Activated CD4-positive, alpha-beta T cell treated with anti-CD3 and anti-CD28 coated beads, Interleukin-2, amount 50 U/mL, for 4 hours (primary cell): ENCODE results near the gene UNC50.

ENCODE experiments used
- DNase-seq, 2 experiments: peaks; one replicate each; pipeline ENCODE4 v3.0.0-alpha.2; 2020

Gene UNC50, protein sequence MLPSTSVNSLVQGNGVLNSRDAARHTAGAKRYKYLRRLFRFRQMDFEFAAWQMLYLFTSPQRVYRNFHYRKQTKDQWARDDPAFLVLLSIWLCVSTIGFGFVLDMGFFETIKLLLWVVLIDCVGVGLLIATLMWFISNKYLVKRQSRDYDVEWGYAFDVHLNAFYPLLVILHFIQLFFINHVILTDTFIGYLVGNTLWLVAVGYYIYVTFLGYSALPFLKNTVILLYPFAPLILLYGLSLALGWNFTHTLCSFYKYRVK

GRCh38 chr2:98608116-98608961 is at the start of gene UNC50, which contains the start of gene COA5:
Gene UNC50 (plus strand): TSS chr2:98608589. CDS start chr2:98609760, 1,171 bp downstream.
Gene COA5 (minus strand): TSS chr2:98608512. CDS start chr2:98608405, 107 bp downstream.
- DNase-seq, result peak; percentile 85 to 86

DNA sequence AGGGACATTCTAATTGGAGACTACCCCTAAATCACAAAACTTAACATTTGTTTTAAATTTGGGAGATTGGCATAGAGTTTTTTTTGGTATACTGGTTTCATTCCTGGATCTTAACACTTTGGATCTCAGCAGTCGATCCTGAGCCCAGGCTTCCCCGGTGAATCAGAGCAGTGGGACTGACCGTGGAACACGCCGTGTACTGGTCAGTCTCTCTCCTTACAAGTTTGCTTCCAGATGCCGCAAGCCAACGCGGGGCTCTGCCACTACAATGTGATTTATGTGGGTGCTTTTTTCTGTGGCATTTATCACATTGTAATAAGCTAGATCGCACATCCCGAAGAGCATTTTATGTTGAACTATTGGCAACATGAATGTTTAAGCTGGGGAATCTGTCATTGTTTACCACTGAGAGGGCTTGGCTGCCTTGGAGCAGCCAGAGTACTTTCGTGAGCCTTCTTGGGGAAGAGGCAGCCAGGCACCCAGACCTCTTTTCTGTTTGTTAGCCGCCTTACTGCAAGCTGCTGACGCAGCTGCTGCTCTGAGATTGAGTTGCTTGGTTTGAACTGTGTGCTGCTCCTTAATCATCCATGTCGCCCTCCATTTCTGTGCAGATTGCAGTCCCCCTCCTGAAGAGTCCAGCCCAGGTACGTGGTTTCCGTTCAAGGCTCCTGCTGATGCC is 49.4 kb upstream of the UNC50 start:
- DNase-seq, result no peak

DNA sequence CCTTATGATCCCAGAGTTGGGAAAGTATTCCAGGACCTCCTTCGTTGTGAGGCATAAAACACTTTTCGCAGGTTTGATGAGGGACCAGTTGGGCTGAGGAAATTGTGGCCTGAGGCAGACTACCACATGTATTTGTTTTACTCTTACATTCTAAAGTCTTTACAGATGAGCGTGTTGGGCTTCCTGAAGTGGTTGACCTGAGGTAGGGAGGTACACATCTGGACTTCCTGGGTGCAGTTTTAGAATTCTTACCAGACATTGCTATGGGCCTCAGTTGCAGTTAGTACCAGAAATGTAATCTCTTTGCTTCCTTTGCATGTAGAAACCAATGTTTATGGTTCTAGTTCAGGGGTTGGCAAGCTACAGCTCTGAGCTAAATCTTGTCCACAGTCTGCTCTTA is 48.8 kb upstream of the UNC50 start:
- no peak for DNase-seq

- DNase-seq, result no peak
These were observed 48.1 kb upstream of the UNC50 start for GRCh38 chr2:98560256-98560771.

- DNase-seq, result no peak
These were observed 47.4 kb upstream of the UNC50 start for GRCh38 chr2:98561018-98561417.

DNA sequence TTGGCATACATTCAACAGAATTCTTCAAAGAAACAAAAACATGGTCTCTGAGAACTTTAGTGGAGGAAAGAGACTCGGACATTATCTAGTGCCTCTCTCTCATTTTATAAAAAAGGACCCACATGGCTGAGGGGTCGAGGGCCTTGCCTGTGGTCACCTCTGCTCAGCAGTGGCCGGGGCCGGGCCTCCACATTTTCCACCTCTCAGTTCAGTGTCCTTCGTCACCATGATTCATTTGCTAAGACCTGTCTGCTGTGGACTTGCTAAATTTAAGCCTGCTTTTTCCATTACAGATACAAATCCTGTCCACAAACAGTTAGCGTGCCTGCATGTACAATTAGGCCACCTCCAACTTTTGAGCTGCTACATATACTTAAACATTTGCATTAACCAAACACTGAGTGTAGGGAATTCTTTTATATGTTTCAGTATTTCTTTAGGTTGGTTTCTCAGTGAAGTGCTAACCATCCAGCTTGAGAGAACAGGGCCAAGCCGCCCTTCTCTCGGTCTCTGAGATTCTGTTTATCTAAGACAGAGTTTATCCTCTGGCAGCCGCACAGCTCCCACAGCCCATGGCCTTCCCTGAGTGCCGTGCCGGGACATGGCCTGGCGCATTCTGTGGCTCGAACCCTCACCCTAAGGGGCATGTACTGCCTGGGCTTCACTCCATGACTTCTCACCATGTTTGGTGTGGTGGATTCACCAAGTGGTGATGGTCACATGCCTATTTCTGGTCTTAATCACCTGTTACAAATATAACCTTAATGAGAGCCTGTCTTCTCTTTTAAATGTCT is 46.3 kb upstream of the UNC50 start:
- no peak for DNase-seq

DNA sequence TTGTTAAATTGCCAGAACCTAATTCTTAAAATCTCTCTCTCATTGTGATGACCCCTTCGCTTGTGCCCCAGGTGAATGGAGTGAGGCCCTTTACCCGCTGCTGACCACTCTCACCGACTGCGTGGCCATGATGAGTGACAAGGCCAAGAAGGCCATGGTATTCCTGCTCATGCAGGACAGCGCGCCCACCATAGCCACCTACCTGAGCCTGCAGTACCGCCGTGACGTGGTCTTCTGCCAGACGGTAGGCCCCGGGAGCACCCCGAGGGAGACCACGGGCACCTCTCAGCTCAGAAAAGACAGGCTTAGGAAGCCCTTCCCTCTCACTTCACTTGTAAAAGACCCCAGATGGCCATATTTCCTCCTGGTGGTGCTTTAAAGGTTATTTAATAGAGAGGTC is 45.0 kb upstream of the UNC50 start:
- no peak for DNase-seq

- no peak for DNase-seq
These were observed 43.8 kb upstream of the UNC50 start for GRCh38 chr2:98564541-98565132.

- no peak for DNase-seq
These were observed 43.0 kb upstream of the UNC50 start for GRCh38 chr2:98565286-98565860.

DNA sequence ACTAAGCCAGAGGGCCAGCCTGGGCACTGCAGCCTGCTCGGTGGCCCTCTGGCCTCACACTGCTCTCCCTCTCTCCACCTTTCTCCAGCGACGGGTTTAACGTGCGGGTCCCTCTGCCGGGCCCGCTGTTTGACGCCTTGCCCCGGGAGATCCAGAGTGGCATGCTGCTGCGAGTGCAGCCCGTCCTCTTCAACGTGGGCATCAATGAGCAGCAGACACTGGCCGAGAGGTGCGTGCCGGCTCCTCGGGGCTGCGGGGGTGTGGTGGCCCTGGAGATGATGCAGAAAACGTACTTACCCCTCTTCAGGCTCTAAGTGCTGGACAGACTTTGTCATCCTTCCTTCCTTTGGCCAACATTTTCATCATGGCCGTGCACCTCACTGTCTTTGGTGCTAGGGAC is 42.4 kb upstream of the UNC50 start:
- no peak for DNase-seq

GRCh38 chr2:98568161-98568956 is 40.0 kb upstream of the UNC50 start:
- no peak for DNase-seq

- peak; percentile 64 to 68 for DNase-seq
These were observed 39.1 kb upstream of the UNC50 start for GRCh38 chr2:98569197-98569793.

GRCh38 chr2:98569915-98570314 is 38.5 kb upstream of the UNC50 start:
- no peak for DNase-seq

DNA sequence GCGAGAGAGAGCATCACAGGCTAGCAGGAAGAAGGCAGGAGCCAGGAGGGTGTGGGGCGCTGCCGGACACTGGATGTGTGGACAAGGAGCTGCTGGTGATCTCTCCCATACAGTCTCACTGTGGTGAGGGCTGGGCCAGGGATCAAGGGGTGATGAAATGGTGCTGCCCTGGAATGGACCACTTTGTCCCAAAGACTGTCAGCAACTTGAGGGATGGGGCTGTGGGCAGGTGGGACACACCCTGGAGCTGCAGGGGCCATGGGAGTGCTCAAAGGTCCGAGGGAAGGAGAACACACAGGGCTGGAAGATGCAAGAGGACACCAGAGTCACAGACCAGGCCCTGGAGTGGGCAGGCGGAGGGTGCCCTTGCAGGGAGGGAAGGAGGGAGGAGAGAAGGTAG is 38.0 kb upstream of the UNC50 start:
- no peak for DNase-seq

DNA sequence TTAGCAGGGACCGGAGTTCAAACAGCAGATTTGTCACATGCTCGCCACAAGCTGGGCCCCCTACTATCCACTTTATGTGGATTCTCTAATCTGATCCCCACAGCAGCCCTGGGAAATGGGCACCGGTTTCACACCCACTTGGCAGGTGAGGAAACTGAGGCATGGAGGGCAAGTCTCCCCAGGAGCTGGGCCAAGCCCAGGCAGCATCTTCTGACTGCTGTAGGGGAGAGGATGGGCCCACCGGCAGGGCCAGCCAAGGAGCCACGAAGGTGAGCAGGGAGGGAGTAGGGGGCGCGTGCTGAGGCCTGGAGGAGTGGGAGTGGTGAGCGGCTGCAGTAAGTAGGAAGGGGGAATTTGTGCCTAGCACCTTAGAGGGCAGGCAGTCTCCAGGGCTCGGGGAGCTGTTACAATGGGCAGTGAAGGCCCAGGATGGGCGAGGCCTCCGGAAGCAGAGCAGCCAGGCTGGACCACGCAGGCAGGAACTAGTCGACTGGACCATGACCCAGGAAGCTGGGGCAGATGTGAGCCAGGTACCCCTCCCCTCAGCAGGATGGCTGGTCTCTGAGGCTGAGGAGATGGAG is 37.2 kb upstream of the UNC50 start:
- no peak for DNase-seq

GRCh38 chr2:98571796-98572195 is 36.6 kb upstream of the UNC50 start:
- no peak for DNase-seq

- DNase-seq, result no peak
These were observed 36.2 kb upstream of the UNC50 start for GRCh38 chr2:98572211-98572610.

GRCh38 chr2:98572676-98573075 is 35.7 kb upstream of the UNC50 start:
- no peak for DNase-seq

DNA sequence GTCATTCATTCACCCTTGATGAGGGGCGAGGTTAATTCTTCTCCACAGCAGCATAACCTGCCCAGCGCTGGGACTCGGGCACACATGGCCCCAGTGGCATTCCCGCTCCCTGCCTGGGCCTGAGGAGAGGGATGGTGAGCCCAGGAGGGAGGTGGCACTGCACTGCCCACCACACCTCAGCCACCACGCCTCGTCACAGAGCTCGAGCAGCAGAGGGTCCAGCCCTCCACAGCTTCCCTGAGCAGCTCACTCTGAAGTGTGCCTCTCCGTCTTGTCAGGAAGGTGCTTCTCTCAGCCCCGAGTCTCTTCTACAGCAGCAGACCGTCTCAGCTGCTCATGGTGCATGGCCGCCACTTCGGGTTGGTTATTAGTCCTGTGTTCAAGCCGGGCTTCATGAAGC is 35.0 kb upstream of the UNC50 start:
- DNase-seq, result no peak

DNA sequence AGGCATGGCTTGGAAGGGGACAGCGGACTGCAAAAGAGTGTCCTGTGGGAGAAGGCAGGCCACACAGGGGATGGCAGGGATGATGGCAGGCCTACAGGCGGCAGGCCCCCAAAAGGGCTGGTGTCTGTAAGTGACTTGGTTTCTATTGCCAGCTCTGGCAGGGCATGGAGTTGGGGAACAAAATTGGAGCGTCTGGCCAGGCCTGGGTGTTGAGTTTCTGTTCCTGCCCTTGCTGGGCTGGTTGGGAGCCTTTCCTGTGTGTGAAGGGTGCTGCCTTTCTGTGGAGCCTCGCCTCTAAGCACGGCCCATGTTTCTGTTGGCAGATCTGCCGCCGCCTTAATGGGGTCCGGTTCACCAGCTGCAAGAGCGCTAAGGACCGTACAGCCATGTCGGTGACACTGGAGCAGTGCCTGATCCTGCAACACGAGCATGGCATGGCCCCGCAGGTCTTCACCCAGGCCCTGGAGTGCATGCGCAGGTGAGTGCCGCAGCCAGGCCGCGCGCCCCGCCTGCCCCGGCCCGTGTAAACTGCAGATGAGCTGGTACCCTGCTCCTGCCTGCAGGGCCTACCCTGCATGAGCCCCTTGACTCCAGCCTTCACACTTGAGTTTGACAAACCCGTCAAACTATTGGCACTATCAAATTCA is 31.6 kb upstream of the UNC50 start:
- no peak for DNase-seq
